Suprapubic skin (tissue), 4 donors: ENCODE data around the gene C3orf20. TPM values are rescaled to one million over a fixed set of nuclear protein-coding genes. Genes with fewer than 3 reads are reported as not detected.
A peak's percentile ranks its signal among the peaks of the same experiment; 100 is the strongest.
"Not testable (repeated sequence)": the region's sequence is repeated elsewhere in the genome, so short reads cannot be mapped to it uniquely, and the experiment has no call there.

Source experiments
- DNase-seq, 2 donors: peaks; one replicate each; pipeline ENCODE4 v3.0.0-alpha.2; 2019; ENCODE audit warnings: low spot score in 2 of 2
- H3K27ac ChIP-seq: fragments of 200-600 bp; sonication (generic); one replicate; pipeline ENCODE4 v1.5.1; 2019
- H3K27me3 ChIP-seq: fragments of 200-600 bp; sonication (generic); one replicate; pipeline ENCODE4 v1.5.1; 2019
- H3K36me3 ChIP-seq: fragments of 200-600 bp; sonication (generic); one replicate; pipeline ENCODE4 v1.5.1; 2019
- H3K4me1 ChIP-seq: fragments of 200-600 bp; sonication (generic); one replicate; pipeline ENCODE4 v1.5.1; 2019
- H3K4me3 ChIP-seq: fragments of 200-600 bp; sonication (generic); one replicate; pipeline ENCODE4 v1.5.1; 2019; ENCODE audit warnings: mild to moderate bottlenecking
- H3K9me3 ChIP-seq: fragments of 200-600 bp; sonication (generic); one replicate; pipeline ENCODE4 v1.5.1; 2019
- EP300 ChIP-seq: sonication (generic); formaldehyde crosslinking; IDR thresholded peaks from one replicate; pipeline ENCODE4 v1.6.1; 2017; ENCODE audit warnings: antibody characterized with exemption
- POLR2A ChIP-seq, 2 donors: fragments of 450-650 bp; IDR thresholded peaks; one replicate each; pipeline ENCODE4 v1.6.1; 2017; ENCODE audit warnings: antibody characterized with exemption in 2 of 2, mild to moderate bottlenecking in 2 of 2, moderate library complexity in 2 of 2
- POLR2AphosphoS5 ChIP-seq, 3 donors: sonication (generic); formaldehyde crosslinking; IDR thresholded peaks; one replicate each; pipeline ENCODE4 v1.6.1; 2017; ENCODE audit warnings: antibody characterized with exemption in 3 of 3
- WGBS: methylation state at CpG from one replicate; pipeline ENCODE4 v1.1.5; 2018; 5-methylcytosine and 5-hydroxymethylcytosine counted together
- total RNA-seq, 4 donors: library from RNA; depleted of rRNA; stranded (reverse); fragments of >200 nt; gene quantifications; one replicate each; pipeline ENCODE4 v1.1.0, GENCODE V29; 2016
- TF ChIP-seq, protein P1 (sequence below), 2 donors: fragments of 200-600 bp in 1 of 2; fragments of 450-650 bp in 1 of 2; sonication (generic) in 1 of 2; IDR thresholded peaks; one replicate each; pipeline ENCODE4 v1.5.1; 2016 to 2019; ENCODE audit warnings: antibody characterized with exemption in 2 of 2, mild to moderate bottlenecking in 1 of 2, moderate library complexity in 1 of 2

The C3orf20 gene
- total RNA-seq, 4 donors from 2014 or later, result 0.21 TPM; not detected in 3

DNA sequence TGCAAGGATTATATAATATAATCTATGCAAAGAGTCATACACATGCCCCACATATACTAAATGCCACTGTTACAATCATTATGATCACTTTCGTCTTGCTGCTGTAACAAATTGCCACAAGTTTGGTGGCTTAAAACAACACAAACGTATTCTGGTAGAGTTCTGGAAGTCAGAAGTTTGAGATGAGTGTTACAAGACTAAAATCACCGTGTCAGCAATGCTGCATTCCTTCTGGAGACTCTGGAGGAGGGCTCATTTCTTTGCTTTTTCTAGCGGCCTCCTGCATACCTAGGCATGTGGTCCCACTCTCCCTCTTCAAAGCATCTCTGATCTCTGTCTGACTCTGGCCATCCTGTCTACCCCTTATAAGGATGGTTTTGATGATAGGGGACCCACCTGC is 24.7 kb upstream of the C3orf20 start:
- Histone ChIP-seq H3K4me1 (peaks cover 20% of the 10 kb centered on the region), H3K27ac (no peak overlapping the region), H3K9me3 (no peaks in the 10 kb centered on the region), H3K27me3 (no peaks in the 10 kb centered on the region), H3K4me3 (no peak overlapping the region), H3K36me3 (peaks cover 6% of the 10 kb centered on the region)
- 92% methylated on average over 4 of the region's 4 CpGs for WGBS
- TF ChIP-seq, protein P1, sequence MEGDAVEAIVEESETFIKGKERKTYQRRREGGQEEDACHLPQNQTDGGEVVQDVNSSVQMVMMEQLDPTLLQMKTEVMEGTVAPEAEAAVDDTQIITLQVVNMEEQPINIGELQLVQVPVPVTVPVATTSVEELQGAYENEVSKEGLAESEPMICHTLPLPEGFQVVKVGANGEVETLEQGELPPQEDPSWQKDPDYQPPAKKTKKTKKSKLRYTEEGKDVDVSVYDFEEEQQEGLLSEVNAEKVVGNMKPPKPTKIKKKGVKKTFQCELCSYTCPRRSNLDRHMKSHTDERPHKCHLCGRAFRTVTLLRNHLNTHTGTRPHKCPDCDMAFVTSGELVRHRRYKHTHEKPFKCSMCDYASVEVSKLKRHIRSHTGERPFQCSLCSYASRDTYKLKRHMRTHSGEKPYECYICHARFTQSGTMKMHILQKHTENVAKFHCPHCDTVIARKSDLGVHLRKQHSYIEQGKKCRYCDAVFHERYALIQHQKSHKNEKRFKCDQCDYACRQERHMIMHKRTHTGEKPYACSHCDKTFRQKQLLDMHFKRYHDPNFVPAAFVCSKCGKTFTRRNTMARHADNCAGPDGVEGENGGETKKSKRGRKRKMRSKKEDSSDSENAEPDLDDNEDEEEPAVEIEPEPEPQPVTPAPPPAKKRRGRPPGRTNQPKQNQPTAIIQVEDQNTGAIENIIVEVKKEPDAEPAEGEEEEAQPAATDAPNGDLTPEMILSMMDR (IDR thresholded peaks at IDR 0.05), result no peak
- TF ChIP-seq POLR2A (IDR thresholded peaks at IDR 0.05) (no peak), POLR2AphosphoS5 (IDR thresholded peaks at IDR 0.05) (no peak), EP300 (no peak)
- no peak for DNase-seq

DNA sequence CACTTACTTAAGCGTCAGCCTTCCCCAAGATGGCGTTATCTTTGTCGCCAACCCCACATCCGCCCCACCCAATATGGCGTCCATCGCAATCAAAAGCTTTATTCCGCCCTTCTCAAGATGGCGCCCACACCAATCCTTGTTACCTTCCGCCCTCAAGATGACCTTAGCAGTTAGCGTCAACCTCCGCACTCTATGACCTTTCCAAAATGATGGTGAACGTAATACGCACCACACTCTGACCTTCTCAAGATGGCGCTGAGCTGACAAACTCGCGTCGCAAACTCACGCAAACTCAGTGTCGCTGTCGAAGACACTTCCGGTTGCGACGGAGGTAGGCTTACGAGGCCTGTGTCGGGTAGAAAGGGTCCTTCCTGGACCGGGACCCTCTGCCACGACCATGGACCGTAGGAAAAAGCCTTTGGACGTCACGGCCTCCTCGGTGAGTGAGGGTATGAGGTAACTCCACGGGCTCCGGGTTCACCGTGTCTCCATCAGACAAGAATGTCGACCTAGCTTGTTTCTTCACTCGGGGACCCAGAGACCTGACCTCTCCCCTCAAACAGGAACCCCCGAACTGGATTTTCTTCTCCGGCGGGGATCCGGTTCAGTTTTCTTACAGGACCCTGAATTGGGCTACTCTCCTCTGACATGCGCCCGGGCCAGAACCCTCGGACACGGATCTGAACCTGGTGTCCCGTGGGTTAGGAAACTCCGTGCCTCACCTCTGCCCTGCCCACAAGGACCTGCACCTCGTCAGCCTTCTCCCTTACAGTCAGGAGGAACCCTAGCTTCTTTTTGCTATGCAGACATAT is 23.3 kb upstream of the C3orf20 start, which contains the start of gene CCDC174:
Gene CCDC174, plus strand, starts transcription at position 323 of the 812 bp plus-strand sequence. Its CDS starts 75 bp downstream, at position 398.
- peak within 1 kb of the TSS; percentile 94 for H3K4me3 ChIP-seq
- H3K36me3 ChIP-seq, result peaks cover 18% of the 10 kb centered on the region
- WGBS, result under 1% methylated on average over 41 of the region's 47 CpGs
- TF ChIP-seq POLR2AphosphoS5 (IDR thresholded peaks at IDR 0.05), result peak; percentile 3 to 100 (median 99)
- TF ChIP-seq, protein P1 (IDR thresholded peaks at IDR 0.05), result no peak
- TF ChIP-seq POLR2A (IDR thresholded peaks at IDR 0.05), result peak; percentile 62 to 86
- peak; percentile 96 for DNase-seq
- H3K27me3 ChIP-seq, result no peaks in the 10 kb centered on the region
- no peaks in the 10 kb centered on the region for H3K9me3 ChIP-seq
- peak within 1 kb of the TSS; percentile 93 for H3K27ac ChIP-seq
- H3K4me1 ChIP-seq, result peaks cover 20% of the 10 kb centered on the region

DNA sequence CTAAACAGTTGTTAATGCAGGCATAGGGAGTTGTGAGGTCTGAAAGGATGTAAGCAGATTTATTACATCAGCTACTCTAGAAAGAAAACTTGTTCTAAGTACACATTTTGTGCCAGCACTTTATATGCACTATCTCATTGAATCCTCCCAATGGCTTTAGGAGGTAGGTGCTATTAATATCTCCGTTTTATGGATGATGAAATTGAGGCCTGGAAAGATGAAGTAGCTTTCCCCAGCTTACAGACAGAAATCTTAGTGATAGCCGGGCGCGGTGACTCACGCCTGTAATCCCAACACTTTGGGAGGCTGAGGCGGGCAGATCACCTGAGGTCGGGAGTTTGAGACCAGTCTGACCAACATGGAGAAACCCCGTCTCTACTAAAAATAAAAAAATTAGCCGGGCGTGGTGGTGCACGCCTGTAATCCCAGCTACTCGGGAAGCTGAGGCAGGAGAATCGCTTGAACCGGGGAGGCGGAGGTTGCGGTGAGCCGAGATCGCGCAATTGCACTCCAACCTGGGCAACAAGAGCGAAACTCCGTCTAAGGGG is 22.5 kb upstream of the C3orf20 start:
- not testable (repeated sequence) for DNase-seq, H3K27ac ChIP-seq, H3K27me3 ChIP-seq, H3K9me3 ChIP-seq
- Histone ChIP-seq H3K4me3 (peak overlapping the region; percentile 94), H3K36me3 (peaks cover 25% of the 10 kb centered on the region), H3K4me1 (peaks cover 20% of the 10 kb centered on the region)
- 80% methylated on average over 21 of the region's 21 CpGs for whole genome bisulfite sequencing

DNA sequence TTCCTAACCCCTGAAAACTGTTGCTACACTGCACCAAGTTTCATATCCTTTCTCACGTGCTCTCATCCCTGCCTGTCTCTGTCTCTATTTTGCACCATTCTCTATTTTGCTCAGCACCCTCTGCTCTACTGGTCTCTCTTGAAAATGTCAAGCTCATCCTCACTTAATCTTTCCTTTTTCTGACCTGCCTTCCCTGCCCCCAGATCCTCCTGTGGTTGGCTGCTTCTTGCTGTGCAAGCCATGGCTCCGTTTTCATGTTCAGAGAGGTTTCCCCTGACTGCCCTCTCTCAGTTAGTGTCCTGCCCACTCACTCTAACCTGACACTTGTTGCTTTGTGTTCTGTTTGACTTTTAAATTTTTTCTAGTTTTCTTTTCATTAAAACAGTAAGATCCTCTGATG is 17.4 kb upstream of the C3orf20 start:
- Histone ChIP-seq H3K4me3 (no peak overlapping the region), H3K27ac (no peak overlapping the region), H3K4me1 (peaks cover 14% of the 10 kb centered on the region), H3K9me3 (no peaks in the 10 kb centered on the region), H3K27me3 (no peaks in the 10 kb centered on the region), H3K36me3 (peaks cover 77% of the 10 kb centered on the region)
- DNase-seq, result no peak
- TF ChIP-seq EP300 (no peak), POLR2AphosphoS5 (IDR thresholded peaks at IDR 0.05) (no peak), POLR2A (IDR thresholded peaks at IDR 0.05) (no peak)
- TF ChIP-seq, protein P1 (IDR thresholded peaks at IDR 0.05), result no peak
- 89% methylated on average over 2 of the region's 2 CpGs for WGBS

DNA sequence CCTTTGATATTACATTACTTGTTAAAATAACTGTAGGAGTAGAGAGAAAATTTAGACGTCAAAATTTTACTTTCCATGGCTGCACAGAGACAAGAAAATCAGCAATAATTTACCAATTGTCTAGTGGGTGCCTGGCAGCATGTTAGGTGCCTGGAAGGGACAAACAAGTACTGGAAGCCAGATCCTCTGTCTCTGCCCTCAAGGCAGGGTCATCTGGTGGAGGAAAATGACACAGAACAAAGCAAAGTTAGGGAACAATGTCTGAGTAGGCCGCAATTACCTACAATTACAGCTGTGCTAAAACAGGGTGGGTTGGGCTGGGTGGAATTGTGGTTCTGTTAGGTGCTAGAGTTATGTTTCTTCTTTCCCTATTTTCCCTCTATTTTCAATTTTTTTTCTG is 16.0 kb upstream of the C3orf20 start:
- Histone ChIP-seq H3K4me1 (no peaks in the 10 kb centered on the region), H3K27ac (no peak overlapping the region), H3K4me3 (no peak overlapping the region), H3K27me3 (no peaks in the 10 kb centered on the region), H3K36me3 (peaks cover 91% of the 10 kb centered on the region), H3K9me3 (no peaks in the 10 kb centered on the region)
- WGBS, result 85% methylated on average over 2 of the region's 2 CpGs
- no peak for DNase-seq
- no peak for TF ChIP-seq POLR2AphosphoS5 (IDR thresholded peaks at IDR 0.05)
- no peak for TF ChIP-seq EP300
- no peak for TF ChIP-seq POLR2A (IDR thresholded peaks at IDR 0.05)
- TF ChIP-seq, protein P1 (IDR thresholded peaks at IDR 0.05), result no peak
